Stimulated activated CD8-positive, alpha-beta memory T cell treated with anti-CD3 and anti-CD28 coated beads, Interleukin-4, amount 100 ng/mL, for 48 hours (primary cell): ENCODE data around the gene CST9.

Experiments used
- DNase-seq: peaks from one replicate; pipeline ENCODE4 v3.0.0-alpha.2; 2020

The CST9 gene, protein sequence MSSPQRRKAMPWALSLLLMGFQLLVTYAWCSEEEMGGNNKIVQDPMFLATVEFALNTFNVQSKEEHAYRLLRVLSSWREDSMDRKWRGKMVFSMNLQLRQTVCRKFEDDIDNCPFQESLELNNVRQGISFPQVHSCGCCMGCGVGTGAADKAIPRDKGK

DNA sequence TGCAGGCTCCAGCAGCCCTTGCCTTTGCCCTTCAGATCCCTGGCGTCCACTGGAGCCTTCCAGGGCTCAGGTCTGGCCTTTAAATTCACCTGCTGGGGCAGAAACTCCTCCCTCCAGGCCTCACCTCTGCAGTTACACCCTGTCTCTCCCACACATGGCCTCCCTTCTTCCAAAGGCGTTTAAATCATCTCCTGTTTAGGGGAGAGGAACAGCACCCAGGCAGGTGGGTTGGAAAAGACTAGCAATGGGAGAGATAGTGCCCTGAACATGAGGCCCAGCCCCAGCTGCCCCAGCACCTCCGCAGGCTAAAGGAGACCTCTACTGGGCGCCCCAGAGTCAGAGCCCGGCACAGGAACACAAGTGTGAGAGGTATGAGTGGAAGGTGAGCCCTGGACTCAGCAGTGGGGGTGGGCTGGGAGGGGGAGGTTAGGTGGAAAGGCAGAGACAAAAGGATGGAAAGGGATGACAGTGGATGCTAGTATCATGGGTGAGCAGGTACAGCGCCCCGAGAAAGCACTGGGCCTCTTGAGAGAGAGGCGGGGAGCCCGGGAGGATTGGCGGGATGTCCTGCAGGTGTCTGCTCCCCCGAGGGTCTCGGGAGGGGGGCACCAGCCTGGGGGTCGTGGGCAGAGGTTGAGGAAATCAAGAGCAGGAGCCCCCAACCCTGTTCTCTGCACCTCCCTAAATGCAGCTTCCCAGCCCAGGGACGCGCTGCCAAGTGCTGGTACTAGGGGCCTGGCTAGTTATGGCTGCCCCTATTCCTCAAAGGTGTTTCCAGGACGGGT lies at the start of gene CST9:
Gene CST9, minus strand, starts transcription at position 51 of the 785 bp plus-strand sequence. CDS start 53 bp downstream, outside the sequence.
- no peak for DNase-seq

DNA sequence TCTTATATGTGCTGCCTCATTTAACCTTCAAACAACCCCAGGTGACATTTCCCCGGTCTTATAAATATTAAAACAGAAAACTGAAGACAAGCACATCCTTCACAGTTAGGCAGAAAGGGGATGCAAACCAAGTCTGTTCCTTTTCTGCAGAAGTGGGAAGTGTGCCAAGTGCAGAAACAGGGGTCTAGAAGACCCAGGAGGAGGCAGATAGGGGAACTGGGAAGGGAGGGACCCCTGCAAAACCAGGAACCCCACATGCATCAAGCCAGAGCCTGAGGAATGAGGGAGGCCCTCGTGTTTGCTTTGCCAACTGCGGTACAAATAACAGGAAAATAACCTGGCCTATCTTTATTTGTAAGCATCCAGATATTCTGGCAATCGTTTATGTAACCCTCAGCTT lies 49.0 kb upstream of the CST9 start:
- no peak for DNase-seq

DNA sequence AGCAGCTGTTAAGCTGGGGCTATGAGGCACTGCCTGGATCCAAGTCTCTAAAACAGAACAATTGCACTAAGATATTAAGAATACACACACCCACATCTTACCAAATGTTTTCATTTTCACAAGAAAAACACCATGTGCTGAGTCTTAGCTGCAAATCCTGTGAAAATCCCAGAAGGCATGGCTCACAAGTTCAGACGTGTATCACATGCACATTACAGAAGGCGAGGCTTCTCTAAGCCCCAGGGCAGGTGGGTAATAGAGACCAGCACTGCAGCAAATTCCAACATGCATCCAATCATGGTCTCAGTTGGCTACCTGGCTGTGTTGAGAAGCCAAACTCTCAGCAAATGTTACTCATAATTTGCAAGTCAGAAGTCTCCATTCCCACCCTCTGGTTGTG lies 48.3 kb upstream of the CST9 start:
- DNase-seq, result no peak

DNA sequence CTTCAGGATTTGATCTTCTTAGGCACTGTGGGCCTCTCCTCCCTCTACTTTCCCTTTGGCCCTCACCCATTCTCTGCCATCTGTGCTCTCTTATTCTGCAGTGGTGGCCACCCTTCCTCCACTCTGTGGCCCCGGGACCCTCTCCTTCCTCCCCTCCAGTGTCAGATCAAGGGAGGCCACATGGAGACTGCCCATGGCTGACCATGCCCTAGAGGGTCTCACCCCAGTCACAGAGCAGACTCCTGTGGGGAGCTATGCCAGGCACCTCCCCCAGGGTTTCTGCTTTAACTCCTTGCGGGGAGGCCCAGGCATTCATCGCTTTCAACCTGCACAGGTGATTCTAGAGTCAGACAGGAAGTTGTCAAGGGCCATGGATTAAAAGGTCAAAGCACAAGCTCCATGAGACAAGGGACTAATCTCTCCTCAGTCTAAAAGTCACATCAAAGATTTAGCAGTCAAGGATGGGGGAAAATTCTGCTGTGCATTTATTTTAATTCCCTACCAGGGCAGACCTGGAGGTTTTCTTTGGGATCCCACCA lies 47.8 kb upstream of the CST9 start:
- DNase-seq, result no peak

DNA sequence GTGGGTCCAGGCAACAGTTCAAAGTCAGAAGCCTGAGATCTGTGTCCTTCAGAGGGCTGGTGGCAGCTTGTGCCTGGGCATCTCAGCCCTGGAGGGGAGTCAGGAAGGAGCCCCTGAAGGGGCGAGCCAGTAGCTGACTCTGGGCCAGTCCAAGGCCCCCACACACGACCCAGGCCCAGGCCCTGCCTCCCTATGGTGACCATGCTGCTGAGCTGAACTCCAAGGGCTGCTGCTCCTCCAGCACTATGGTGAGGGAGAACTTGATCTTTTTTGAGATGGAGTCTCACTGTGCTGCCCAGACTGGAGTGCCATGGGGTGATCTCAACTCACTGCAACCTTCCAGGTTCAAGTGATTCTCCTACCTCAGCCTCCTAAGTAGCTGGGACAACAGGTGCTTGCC lies 47.2 kb upstream of the CST9 start:
- no peak for DNase-seq

DNA sequence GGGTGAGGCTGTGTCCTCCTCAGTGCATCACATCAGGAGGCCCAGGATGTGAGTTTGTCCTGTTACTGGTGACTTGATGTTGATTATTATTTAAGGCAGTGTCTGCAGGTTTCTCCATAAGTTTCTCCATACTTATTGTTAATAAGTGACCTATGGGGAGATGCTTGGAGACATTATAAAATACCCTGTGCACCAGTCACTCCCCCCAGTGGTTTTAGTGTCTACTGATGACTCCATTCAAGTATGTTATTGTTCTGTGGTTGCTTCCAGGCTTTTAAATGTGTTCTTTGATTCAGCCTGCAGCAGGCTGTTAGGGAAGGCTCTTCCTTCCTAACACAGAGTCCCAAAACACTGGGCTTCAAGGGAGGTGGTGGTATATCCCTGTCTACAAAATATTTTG lies 46.7 kb upstream of the CST9 start:
- no peak for DNase-seq

DNA sequence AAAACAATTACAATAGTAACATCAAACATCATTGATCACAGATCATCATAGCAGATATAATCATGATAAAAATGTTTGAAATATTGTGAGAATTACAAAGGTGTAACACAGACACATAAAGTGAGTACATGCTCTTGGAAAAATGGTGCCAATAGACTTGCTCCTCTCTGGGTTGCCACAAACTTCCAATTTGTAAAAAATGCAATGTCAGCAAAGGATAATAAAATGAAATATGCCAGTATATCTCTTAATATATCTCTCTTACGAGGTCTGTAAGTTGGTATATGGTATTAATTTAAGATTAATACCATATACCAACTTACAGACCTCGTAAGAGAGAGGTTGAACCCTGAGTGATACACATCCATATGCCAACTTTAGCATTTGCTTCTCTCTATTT lies 45.4 kb upstream of the CST9 start:
- no peak for DNase-seq

DNA sequence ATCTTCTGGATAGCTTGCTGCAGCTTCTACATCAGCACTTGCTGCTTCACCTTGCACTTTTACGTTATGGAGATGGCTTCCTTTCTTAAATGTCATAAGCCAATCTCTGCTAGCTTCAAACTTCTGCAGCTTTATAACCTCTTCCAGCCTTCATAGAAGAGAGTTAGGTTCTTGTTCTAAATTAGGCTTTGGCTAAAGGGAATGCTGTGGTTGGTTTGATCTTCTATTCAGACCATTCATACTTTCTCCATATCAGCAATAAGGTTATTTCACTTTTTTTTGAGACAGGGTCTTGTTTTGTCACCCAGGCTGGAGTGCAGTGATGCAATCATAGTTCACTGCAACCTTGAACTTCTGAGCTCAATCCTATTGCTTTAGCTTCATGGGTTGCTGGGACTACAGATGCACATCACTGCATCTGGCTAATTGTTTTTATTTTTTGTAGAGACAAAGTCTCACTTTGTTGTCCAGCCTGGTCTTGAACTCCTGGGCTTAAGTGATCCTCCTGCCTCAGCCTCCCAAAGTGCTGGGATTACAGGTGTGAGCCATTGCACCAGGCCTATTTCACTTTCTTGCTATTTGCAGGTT lies 44.2 kb upstream of the CST9 start:
- no peak for DNase-seq

DNA sequence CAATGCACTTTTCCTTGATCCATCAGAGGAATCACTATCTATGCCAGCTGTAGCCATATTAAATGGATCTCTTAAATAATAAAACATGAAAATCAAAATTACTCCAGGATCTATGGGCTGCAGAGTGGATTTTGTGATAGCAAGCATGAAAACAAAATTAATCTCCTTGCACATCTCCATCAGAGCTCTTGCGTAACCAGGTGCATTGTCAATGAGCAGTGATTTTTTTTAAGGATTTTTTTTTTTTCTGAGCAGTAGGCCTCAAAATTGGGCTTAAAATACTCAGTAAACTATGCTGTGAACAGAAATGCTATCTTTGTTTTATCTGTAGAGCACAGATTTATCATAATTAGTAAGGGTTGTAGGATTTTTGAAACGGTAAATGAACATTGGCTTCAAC lies 43.5 kb upstream of the CST9 start:
- no peak for DNase-seq

DNA sequence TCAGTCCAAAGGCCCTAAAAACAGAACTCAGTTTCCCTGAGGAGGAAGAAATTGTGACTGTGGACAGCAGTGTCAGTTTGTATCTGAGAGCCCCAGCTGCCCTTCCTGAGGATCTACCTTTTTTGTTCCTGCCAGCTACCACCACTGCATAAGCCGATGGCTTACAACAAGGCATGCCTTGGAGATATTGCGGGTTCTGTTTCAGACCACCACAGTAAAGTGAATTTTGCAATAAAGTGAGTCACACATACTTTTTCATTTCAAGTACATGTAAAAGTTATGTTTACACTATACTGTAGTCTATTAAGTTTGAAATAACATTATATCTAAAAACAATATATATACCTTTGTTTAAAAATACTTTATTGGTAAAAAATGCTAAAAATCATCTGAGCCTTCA lies 41.6 kb upstream of the CST9 start:
- DNase-seq, result no peak

DNA sequence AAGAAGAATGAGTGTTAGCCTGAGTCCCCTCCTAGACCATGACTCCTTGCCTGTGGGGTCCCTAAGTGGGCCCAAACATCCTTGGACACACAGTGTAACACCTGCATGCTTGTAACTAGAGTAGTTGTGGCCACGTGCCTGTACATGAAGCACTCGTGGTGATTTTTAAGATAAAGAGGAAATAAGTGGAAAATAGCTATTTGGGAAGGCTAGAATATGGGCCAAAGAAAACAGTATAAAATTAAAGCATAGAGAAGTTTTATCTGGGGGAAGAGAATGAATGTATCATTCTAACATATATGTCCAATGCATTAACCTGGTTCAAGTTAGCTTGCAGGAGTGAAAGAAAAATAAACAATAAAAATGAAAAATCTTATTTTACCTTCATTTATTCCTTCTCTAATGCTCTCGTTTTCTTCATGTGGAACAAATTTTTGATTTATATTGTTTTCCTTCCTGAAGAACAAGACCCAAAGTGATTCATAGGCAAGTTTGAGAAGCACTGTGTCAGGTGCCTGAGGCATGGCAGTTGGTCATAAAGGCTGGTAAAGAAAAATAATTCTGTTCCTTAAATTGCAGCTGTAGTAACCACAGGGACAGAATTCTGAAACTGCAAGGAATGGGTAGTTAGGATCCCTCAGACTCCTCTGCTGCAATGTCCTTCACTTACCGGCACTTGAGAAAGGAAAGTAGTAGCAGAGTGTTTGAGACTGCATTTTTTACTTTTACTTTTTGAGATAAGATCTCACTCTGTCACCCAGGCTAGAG lies 40.6 kb upstream of the CST9 start:
- no peak for DNase-seq

DNA sequence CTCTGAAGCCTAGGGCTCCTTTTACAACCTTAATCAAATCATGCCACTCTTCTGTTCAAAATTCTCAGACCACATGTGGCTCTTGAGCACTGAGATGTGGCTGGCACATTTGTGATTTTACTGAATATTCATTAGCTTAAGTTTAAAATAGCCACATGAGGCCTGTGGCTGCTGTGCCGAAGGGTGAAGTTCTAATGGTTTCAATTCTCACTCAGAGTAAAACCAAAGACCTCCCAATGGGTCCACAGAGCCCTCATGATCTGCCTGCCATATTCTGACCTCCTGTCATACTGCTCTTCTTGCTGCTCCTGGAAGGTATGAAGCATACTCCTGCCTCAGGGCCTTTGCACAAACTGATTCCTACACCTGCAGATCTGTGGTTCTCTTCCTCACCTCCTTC lies 39.9 kb upstream of the CST9 start:
- no peak for DNase-seq

DNA sequence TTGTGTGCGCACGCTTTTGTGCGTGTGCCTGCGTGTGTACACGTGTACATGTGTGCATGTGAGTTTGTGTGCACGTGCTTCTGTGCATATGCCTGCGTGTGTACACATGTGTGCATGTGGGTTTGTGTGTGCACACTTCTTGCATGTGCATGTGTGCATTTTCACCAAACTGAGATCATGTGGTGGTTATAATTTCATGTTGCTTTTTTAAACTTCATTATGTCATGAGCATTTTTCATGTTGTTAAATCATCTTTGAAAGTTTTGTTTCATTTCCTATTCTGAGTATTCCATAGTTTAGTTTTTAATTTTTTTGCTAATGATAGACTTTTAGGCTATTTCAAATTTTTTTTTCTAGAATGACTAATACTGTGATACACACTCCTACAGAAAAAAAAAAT lies 38.4 kb upstream of the CST9 start:
- no peak for DNase-seq

DNA sequence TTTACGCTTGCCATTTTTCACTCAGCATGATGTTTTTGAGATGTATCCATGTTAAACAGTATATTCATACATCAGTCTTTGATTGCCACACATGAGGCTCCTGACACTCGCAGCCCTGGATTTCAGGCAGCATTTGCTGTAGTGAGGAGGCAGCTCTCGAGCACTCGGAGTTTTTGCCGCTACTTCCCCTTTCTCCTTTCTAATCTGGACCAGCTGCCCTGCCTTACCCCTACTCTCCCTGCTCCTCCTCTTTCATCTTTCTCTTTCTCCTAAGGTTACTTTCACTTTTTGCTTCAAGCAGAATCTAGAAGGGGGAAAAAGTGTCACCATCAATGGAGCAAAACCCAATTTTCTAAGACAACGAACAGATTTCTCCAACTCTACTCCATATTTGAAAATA lies 37.9 kb upstream of the CST9 start:
- no peak for DNase-seq

DNA sequence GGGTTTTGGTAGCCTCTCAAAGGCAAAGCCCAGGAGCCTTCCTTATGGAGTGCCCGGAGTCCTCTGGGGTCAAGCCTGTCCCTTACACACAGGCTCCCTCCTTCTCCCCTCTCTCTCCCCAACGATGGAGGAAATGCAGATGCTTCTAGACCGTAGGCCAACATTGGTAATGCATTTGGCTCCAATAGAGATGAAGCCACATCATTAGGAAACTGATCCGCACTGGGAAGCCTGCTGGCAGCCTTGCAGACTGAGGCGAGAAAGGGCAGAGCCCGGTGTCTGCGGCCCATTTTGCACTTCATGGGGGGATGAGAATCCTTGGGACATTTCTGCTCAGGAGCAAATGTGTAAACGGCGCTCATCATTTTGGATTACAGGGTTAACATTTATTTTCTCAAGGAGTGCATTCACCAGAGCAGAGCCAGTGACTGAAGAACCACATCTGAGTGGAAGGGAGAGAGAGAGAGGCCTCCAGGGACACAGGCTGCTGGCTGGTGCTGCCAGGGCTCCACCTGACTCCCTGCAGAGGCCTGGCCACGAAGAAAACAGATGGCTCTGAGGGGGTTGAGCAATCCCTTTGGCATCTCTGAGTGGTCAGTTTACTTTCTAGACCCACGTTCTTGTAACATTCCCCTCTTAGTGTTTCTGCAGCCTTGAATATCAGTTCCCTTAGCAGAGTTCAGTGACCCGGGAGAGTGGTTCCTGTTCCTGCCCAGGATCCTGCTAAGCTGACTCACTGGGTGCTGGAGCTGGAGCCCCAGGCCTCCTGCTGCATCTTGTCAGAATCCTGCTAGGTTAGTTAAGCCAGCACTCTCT lies 36.4 kb upstream of the CST9 start:
- no peak for DNase-seq

DNA sequence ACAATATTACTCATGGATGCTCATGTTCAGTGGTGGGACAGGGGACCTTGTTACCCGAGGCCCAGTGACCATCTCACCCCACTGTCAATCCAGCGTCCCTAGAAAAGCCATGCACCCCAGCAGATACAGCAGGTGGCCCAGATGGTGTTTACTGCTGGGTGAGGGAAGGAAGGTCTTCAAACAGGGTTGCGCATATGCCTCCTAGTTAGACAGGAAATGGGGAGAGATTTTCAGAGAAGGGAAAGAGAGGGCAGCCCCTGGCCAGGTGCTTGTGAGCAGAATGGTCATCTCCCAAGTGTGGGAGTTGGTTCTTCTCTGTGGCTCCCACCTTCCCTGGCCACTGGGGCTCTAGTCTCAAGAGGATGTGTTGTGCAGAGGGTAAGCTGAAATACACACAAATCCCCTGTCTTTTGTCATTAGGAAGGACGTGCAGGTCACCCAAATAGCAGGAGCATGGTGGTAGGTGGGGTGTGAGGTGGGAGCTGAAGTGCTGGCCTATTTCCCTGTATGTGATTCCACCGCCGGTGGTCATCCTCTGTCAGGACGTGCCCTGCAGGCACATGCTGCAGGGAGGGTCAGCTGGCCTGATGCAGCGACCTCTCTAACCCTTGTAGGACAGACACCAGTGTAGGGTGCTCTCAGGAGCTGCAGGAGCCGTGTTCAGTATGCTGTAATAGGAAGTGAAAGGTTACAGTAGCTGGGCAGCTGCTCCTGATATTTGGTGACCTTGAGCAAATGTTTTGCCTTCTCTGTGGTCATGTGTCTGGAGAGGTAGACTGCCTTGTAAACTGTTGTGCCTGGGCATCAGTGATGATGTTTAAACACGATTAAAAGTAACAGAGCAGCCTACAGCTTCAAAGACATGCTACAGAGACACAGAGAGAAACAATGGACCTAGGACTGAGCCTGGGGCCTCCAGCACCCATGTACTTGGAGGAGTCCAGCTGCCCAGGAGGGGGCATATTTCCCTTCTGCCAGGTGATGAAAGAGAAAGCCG lies 35.3 kb upstream of the CST9 start:
- no peak for DNase-seq

DNA sequence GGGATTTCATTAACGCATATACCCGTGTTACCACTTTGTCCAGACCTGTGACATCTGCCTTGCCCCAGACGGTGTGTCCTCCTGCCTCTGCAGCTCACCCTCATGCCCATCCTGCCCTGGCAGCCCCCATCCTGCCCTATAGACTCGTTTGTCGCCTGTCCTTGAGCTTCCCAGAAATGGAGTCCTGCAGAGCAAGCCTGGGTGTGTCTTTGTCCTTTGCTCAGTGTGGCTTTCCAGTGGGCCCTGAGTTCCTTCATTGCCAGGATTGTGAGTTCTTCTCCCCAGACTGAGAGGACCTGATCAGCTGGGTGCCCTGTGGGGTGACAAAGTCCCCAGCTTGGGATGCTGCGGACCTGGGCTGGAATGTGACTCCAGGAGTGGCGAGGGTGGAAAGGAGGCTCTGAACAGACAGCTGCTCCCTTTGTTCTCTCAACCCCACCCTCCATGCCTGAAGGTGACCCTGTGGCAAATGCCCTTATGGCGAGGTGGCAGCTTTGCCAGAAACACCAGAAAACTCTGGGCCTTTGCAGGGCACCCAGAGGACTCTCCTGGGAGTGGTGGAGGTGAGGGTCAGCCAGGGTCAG lies 34.4 kb upstream of the CST9 start:
- no peak for DNase-seq

DNA sequence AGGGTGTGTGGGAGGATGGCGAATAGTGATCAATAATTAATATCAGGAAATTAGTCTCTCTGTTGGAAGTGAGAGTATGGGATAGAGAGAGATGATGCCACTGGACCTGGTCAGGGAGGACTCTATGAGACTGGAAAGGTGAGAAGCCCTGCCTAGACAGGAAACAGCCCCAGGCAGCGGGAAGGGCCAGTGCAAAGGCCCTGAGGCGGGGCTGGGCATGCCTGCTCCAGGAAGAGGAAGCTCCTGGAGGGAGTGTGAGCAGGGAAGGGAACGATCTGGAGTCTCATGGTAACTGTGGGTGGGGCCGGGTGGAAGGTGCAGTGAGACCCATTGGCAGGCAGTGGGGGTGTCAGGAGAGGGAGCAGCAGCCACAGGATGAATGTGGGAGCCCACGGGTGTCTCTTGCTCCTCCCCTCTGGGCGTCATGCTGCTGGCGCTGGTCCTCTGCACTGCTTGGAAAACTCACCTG lies 33.8 kb upstream of the CST9 start:
- no peak for DNase-seq

DNA sequence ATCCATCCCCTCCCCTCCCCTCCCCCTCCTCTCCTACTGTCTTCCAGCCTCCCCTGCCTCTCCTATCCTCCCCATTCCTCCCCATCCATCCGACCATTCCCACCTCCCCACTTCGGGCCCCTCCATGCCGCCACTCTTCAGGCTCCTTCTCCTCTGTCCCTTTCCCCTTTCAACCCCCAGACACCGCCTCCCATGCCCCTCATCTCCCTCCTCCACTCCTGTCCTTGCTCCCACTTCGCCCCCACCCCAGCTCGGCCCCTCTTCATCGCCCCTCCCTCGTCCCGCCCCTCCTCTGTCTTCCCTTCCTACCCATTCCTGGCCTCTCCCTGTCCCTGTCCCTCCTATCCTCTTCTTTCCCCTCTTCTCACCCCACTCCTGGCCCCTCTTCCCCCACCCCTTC lies 32.6 kb upstream of the CST9 start:
- DNase-seq, result no peak

DNA sequence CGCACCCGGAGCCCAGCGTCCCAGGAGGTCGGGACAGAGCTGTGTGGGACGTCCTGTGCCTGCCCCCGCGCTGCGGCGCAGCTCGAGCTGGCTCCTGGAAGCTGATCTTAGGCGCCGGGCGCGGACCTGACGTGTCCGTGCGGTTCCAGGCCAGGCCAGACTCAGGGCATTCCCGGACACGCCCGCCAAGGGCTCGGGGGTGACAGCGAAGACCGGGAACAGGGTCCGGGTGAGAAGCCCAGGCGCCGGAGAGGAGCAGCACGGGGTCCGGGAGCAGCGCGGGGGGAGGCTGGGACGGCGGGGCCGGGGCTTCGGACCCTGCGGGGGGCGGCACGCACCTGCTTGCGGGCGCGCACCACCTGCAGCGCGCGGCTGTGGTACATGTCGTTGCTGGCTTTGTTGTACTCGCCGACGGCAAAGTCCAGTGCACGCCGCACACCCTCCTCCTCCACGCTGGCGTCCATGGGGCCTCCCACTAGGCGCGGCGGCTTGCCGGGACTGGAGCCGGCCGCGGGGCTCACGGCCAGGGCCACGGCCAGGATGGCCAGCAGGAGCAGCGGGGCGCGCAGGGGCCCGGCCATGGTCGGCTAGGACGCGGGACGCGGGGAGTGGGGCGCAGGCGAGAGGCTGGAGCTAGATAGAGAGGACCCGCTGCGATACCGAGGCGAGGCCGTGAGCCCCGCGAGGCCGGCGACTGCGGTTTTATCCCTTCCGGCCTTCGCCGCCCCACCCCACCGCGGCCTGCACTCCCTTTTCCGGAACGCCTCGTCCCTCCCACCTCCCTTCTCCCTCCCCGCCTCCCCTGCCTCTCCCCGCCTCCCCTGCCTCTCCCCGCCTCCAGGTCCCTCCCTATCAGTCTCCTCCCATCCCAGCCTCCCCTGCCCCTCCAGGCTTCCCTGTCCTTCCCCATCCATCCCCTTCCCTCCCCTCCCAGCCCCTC lies 31.8 kb upstream of the CST9 start, which contains the start of gene CST3:
Gene CST3, minus strand, starts transcription at position 674 of the 940 bp plus-strand sequence. Its CDS starts 93 bp downstream, at position 581.
- DNase-seq, result peak; percentile 34
